ENCODE measurements around the gene TCF4.

The TCF4 gene

GRCh38 chr18:55287935-55288868, 299.8 kb downstream of the TCF4 start:
- Histone ChIP-seq H3K27ac (ENCODE audit: low read depth, low read length) (no peak overlapping the region), H3K9ac (ENCODE audit: low read depth, low read length) (no peak overlapping the region), H3K27me3 (ENCODE audit: control insufficient read depth, insufficient read depth, low read length) (no peaks in the 10 kb centered on the region), H3K4me1 (ENCODE audit: control insufficient read depth, insufficient read depth, low read length) (peaks cover 27% of the 10 kb centered on the region), H3K9me3 (ENCODE audit: control insufficient read depth, insufficient read depth, low read length) (no peaks in the 10 kb centered on the region), H3K36me3 (ENCODE audit: control insufficient read depth, insufficient read depth, low read length) (no peaks in the 10 kb centered on the region), H3K4me3 (ENCODE audit: low read depth, low read length) (no peak overlapping the region)

- Histone ChIP-seq H3K4me1 (ENCODE audit: control insufficient read depth, insufficient read depth, low read length) (peaks cover 21% of the 10 kb centered on the region), H3K27me3 (ENCODE audit: control insufficient read depth, insufficient read depth, low read length) (no peaks in the 10 kb centered on the region), H3K4me3 (ENCODE audit: low read depth, low read length) (no peak overlapping the region), H3K9me3 (ENCODE audit: control insufficient read depth, insufficient read depth, low read length) (no peaks in the 10 kb centered on the region), H3K9ac (ENCODE audit: low read depth, low read length) (no peak overlapping the region), H3K36me3 (ENCODE audit: control insufficient read depth, insufficient read depth, low read length) (no peaks in the 10 kb centered on the region), H3K27ac (ENCODE audit: low read depth, low read length) (no peak overlapping the region)
These were observed 300.7 kb downstream of the TCF4 start for GRCh38 chr18:55287149-55287806.

GRCh38 chr18:55286257-55286825, 301.7 kb downstream of the TCF4 start:
- Histone ChIP-seq H3K4me3 (ENCODE audit: low read depth, low read length) (no peak overlapping the region), H3K36me3 (ENCODE audit: control insufficient read depth, insufficient read depth, low read length) (no peaks in the 10 kb centered on the region), H3K27ac (ENCODE audit: low read depth, low read length) (no peak overlapping the region), H3K27me3 (ENCODE audit: control insufficient read depth, insufficient read depth, low read length) (no peaks in the 10 kb centered on the region), H3K9ac (ENCODE audit: low read depth, low read length) (no peak overlapping the region), H3K4me1 (ENCODE audit: control insufficient read depth, insufficient read depth, low read length) (peaks cover 12% of the 10 kb centered on the region), H3K9me3 (ENCODE audit: control insufficient read depth, insufficient read depth, low read length) (no peaks in the 10 kb centered on the region)

- H3K36me3 ChIP-seq (ENCODE audit: control insufficient read depth, insufficient read depth, low read length), result no peaks in the 10 kb centered on the region
- no peak overlapping the region for H3K27ac ChIP-seq (ENCODE audit: low read depth, low read length)
- H3K27me3 ChIP-seq (ENCODE audit: control insufficient read depth, insufficient read depth, low read length), result no peaks in the 10 kb centered on the region
- H3K4me1 ChIP-seq (ENCODE audit: control insufficient read depth, insufficient read depth, low read length), result peaks cover 16% of the 10 kb centered on the region
- H3K4me3 ChIP-seq (ENCODE audit: low read depth, low read length), result no peak overlapping the region
- no peaks in the 10 kb centered on the region for H3K9me3 ChIP-seq (ENCODE audit: control insufficient read depth, insufficient read depth, low read length)
- no peak overlapping the region for H3K9ac ChIP-seq (ENCODE audit: low read depth, low read length)
These were observed 303.4 kb downstream of the TCF4 start for GRCh38 chr18:55284614-55285013.

- Histone ChIP-seq H3K9ac (ENCODE audit: low read depth, low read length) (no peak overlapping the region), H3K9me3 (ENCODE audit: control insufficient read depth, insufficient read depth, low read length) (no peaks in the 10 kb centered on the region), H3K4me3 (ENCODE audit: low read depth, low read length) (no peak overlapping the region), H3K27me3 (ENCODE audit: control insufficient read depth, insufficient read depth, low read length) (no peaks in the 10 kb centered on the region), H3K36me3 (ENCODE audit: control insufficient read depth, insufficient read depth, low read length) (no peaks in the 10 kb centered on the region), H3K4me1 (ENCODE audit: control insufficient read depth, insufficient read depth, low read length) (peaks cover 16% of the 10 kb centered on the region), H3K27ac (ENCODE audit: low read depth, low read length) (no peak overlapping the region)
These were observed 304.7 kb downstream of the TCF4 start for GRCh38 chr18:55283309-55283708.

- Histone ChIP-seq H3K9ac (ENCODE audit: low read depth, low read length) (no peak overlapping the region), H3K4me3 (ENCODE audit: low read depth, low read length) (no peak overlapping the region), H3K36me3 (ENCODE audit: control insufficient read depth, insufficient read depth, low read length) (peaks cover 2% of the 10 kb centered on the region), H3K4me1 (ENCODE audit: control insufficient read depth, insufficient read depth, low read length) (peaks cover 17% of the 10 kb centered on the region), H3K27ac (ENCODE audit: low read depth, low read length) (no peak overlapping the region), H3K27me3 (ENCODE audit: control insufficient read depth, insufficient read depth, low read length) (no peaks in the 10 kb centered on the region), H3K9me3 (ENCODE audit: control insufficient read depth, insufficient read depth, low read length) (no peaks in the 10 kb centered on the region)
These were observed 307.5 kb downstream of the TCF4 start for GRCh38 chr18:55280503-55280902.

GRCh38 chr18:55275039-55275901, 312.7 kb downstream of the TCF4 start:
- H3K9me3 ChIP-seq (ENCODE audit: control insufficient read depth, insufficient read depth, low read length), result no peaks in the 10 kb centered on the region
- H3K27ac ChIP-seq (ENCODE audit: low read depth, low read length), result peak overlapping the region; percentile 8
- H3K4me3 ChIP-seq (ENCODE audit: low read depth, low read length), result no peak overlapping the region
- peaks cover 11% of the 10 kb centered on the region for H3K4me1 ChIP-seq (ENCODE audit: control insufficient read depth, insufficient read depth, low read length)
- no peaks in the 10 kb centered on the region for H3K27me3 ChIP-seq (ENCODE audit: control insufficient read depth, insufficient read depth, low read length)
- peaks cover 30% of the 10 kb centered on the region for H3K36me3 ChIP-seq (ENCODE audit: control insufficient read depth, insufficient read depth, low read length)
- no peak overlapping the region for H3K9ac ChIP-seq (ENCODE audit: low read depth, low read length)

GRCh38 chr18:55272510-55273243, 315.3 kb downstream of the TCF4 start:
- Histone ChIP-seq H3K9me3 (ENCODE audit: control insufficient read depth, insufficient read depth, low read length) (no peaks in the 10 kb centered on the region), H3K36me3 (ENCODE audit: control insufficient read depth, insufficient read depth, low read length) (peaks cover 53% of the 10 kb centered on the region), H3K27ac (ENCODE audit: low read depth, low read length) (no peak overlapping the region), H3K27me3 (ENCODE audit: control insufficient read depth, insufficient read depth, low read length) (no peaks in the 10 kb centered on the region), H3K4me3 (ENCODE audit: low read depth, low read length) (no peak overlapping the region), H3K4me1 (ENCODE audit: control insufficient read depth, insufficient read depth, low read length) (0 out of 2 replicates have a peak, but pooled peaks cover 5% of the 10 kb centered on the region), H3K9ac (ENCODE audit: low read depth, low read length) (no peak overlapping the region)

GRCh38 chr18:55269622-55270021, 318.4 kb downstream of the TCF4 start:
- Histone ChIP-seq H3K27me3 (ENCODE audit: control insufficient read depth, insufficient read depth, low read length) (no peaks in the 10 kb centered on the region), H3K9me3 (ENCODE audit: control insufficient read depth, insufficient read depth, low read length) (no peaks in the 10 kb centered on the region), H3K4me3 (ENCODE audit: low read depth, low read length) (no peak overlapping the region), H3K4me1 (ENCODE audit: control insufficient read depth, insufficient read depth, low read length) (peaks cover 12% of the 10 kb centered on the region), H3K27ac (ENCODE audit: low read depth, low read length) (no peak overlapping the region), H3K36me3 (ENCODE audit: control insufficient read depth, insufficient read depth, low read length) (peaks cover 63% of the 10 kb centered on the region), H3K9ac (ENCODE audit: low read depth, low read length) (no peak overlapping the region)

GRCh38 chr18:55268628-55269275, 319.2 kb downstream of the TCF4 start:
- no peak overlapping the region for H3K27ac ChIP-seq (ENCODE audit: low read depth, low read length)
- H3K36me3 ChIP-seq (ENCODE audit: control insufficient read depth, insufficient read depth, low read length), result peaks cover 54% of the 10 kb centered on the region
- no peak overlapping the region for H3K4me3 ChIP-seq (ENCODE audit: low read depth, low read length)
- no peaks in the 10 kb centered on the region for H3K27me3 ChIP-seq (ENCODE audit: control insufficient read depth, insufficient read depth, low read length)
- H3K9ac ChIP-seq (ENCODE audit: low read depth, low read length), result no peak overlapping the region
- H3K9me3 ChIP-seq (ENCODE audit: control insufficient read depth, insufficient read depth, low read length), result no peaks in the 10 kb centered on the region
- peaks cover 21% of the 10 kb centered on the region for H3K4me1 ChIP-seq (ENCODE audit: control insufficient read depth, insufficient read depth, low read length)
